HG03342 (cell line): ENCODE measurements around the gene TRAPPC2.
A peak's percentile ranks its signal among the peaks of the same experiment; 100 is the strongest.
"Not testable (repeated sequence)": the region's sequence is repeated elsewhere in the genome, so short reads cannot be mapped to it uniquely, and the experiment has no call there.

Source experiments
- ATAC-seq: cut with Tn5 transposase; IDR thresholded peaks from one replicate; pipeline ENCODE4 v1.9.1; 2021; ENCODE audit warnings: mild to moderate bottlenecking, moderate library complexity; ENCODE audit not compliant: unreplicated experiment

TRAPPC2 gene

GRCh38 chrX:13748486-13748885 lies 14.1 kb upstream of the TRAPPC2 start:
- no peak for ATAC-seq

- ATAC-seq = no peak
Measured at GRCh38 chrX:13747836-13748235, 13.4 kb upstream of the TRAPPC2 start.

- peak; percentile 95 for ATAC-seq
Measured at GRCh38 chrX:13742397-13743176, 8.2 kb upstream of the TRAPPC2 start.

- no peak for ATAC-seq
Measured at GRCh38 chrX:13741695-13742094, 7.3 kb upstream of the TRAPPC2 start.

DNA sequence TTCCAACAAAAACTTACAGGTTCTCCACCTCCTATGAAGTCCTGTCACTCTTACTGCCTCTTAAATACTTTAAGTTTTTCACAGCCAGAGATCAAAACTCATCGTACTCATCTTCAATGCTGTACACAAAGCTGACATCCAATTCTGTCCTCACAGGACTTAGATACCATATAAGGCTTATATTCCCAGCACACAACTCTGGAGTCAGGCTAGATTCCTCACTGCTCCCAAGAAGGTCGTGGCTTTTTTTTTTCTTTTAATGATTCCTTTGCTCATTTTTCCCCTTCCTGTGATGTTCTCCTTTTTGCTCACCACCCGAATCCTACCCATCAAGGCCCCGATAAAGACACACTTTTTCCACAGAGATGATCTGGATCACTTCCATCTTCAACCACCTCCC lies 914 bp downstream of the TRAPPC2 start:
- ATAC-seq = no peak

DNA sequence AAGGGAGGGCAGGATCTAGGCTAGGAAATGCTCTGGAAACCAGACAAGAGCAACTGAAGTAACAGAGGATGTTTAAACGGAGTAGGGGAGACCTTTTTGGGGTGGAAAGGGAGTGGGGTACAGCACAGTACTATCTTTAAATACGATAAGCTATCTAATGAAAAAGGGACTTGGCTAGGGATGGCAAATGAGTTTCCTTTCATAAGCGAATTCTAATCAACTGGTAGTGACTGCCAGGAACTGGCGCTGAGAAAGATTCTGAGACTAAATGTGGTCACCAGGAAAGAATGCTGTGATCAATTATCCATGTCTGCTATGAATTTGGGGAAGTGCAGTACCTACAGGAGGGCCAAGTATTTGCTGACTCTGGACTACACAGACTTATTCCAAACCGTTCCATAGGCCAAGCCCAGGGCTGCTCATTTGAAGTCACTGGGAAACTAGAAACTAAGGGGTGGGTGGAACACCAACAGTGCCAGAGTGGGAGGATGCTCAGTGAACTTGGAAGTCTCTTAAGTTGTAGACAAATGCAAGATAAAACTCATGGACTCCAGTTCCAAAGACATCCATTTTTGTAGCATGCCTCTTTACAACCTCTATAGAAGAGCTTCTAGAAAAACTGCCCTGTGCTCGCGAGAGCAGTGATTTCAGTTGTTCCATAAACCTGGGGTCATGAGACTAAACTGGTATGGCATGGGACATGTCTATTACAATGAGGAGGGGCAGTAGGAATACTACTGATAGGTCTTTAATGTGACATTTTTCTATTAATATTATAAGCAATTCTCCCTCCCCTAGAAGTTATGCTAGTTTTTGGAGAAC lies 2.0 kb downstream of the TRAPPC2 start:
- no peak for ATAC-seq

DNA sequence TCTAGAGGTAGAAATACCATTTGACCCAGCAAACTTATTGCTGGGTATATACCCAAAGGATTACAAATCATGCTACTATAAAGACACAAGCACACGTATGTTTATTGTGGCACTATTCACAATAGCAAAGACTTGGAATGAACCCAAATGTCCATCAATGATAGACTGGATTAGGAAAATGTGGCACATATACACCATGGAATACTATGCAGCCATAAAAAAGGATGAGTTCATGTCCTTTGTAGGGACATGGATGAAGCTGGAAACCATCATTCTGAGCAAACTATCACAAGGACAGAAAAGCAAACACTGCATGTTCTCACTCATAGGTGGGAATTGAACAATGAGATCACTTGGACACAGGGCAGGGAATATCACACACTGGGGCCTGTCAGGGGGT lies 3.9 kb downstream of the TRAPPC2 start:
- ATAC-seq = not testable (repeated sequence)

GRCh38 chrX:13726583-13726982 lies 7.8 kb downstream of the TRAPPC2 start:
- ATAC-seq = not testable (repeated sequence)

- not testable (repeated sequence) for ATAC-seq
Measured at GRCh38 chrX:13724878-13725277, 9.5 kb downstream of the TRAPPC2 start.

DNA sequence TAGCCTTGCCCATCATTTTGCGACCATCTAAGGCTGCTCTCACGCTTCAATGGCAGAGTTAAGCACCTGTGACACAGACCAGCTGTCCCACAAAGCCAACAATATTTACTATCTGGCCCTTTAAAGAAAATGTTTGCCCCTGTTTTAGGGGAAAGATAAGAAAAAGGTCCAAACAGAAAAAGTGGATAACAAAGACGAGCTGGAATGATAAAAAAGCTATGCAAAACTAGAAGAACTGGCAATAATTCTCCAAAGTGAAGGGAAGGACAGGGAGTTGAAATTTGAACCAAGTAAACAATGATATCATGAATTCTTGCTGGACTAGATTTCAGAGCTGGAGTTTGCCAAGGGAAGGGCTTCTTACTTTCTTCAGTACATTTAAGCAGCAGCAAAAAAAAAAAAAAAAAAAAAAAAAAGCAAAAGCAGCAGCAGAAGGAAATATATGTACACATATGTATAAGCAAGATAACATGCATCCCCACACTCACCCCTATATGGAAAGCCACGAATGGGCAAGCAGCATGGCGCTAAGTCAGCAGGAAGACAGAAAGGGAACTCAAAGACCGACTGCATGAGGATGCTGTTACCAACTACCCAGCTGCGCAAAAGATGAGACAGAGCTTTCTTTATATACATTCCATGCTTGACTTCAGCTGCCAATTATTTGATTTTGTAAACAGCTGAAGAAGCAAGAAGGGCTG lies 12.5 kb downstream of the TRAPPC2 start:
- ATAC-seq = no peak

- no peak for ATAC-seq
Measured at GRCh38 chrX:13721371-13721770, 13.0 kb downstream of the TRAPPC2 start.

- ATAC-seq = no peak
Measured at GRCh38 chrX:13719192-13719856, 15.1 kb downstream of the TRAPPC2 start.

DNA sequence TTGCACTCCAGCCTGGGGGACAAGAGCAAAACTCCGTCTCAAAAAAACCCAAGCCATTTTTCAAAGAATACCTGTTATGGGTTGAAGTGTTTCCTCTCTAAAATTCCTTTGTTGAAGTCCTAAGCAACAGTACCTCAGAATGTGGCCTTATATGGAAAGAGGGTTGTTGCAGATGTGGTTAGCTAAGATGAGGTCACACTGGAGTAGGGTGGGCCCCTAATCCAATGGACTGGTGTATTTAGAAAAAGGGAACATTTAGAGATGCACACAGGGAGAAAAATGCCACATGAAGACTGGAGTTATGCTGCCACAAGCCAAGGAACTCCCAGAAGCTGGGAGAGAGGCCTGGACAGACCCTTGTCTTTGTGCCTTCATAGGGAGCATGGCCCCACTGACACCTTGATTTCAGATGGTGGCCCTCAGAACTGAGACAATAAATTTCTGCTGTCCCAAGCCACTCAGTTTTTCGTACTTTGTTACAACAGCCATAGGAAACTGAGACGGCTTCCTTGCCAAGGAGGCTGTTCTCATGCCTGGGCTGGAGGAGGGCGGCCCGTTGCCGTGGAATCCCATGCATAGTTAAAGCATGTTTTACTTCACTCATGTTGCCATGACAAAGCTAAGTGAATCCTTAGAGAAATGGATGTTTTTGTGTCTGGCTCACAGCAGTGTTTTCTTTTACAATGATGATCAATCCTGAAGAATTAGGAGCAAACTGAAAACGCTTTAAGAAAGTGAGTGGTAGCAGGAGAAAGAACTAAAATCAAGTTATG lies 16.5 kb downstream of the TRAPPC2 start:
- ATAC-seq = no peak

DNA sequence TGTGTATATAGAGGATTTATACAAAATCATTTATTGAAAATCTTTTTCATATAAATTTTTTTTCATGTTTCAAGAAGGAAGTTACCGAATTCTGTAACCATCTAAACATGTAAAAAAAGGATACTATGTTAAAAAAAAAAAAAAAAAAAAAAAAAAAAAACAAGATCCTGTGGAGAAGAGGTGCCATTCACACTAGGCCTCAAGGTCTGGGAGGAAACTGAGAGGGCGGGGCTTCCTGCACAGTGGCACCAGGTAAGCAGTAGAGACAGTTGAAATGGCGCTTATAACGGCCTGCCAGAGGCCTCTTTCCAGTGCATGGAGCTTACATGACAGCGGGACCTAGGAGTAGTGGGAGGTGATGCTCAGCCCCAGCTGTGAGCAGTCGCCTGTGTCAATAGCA lies 17.5 kb downstream of the TRAPPC2 start:
- no peak for ATAC-seq

GRCh38 chrX:13716455-13716854 lies 18.0 kb downstream of the TRAPPC2 start:
- ATAC-seq = no peak

DNA sequence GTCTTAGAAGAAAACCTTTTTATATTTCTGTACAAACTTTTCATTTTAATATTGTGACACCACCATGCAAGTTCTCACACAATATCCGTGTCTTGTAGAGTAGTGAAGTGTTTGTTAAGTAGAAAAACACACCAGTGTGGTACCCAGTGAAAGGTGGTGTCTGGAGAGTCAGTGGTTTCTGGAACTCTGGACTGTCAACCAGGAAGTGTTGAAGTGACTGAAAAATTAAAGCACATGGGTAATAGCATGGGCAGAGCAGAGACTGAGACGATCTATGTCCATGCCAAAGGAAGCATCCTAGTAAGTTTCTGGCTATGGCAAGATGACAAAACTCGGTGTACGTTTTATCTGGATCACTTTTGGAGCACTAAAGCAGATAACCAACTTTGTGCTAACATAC lies 23.3 kb downstream of the TRAPPC2 start:
- no peak for ATAC-seq

DNA sequence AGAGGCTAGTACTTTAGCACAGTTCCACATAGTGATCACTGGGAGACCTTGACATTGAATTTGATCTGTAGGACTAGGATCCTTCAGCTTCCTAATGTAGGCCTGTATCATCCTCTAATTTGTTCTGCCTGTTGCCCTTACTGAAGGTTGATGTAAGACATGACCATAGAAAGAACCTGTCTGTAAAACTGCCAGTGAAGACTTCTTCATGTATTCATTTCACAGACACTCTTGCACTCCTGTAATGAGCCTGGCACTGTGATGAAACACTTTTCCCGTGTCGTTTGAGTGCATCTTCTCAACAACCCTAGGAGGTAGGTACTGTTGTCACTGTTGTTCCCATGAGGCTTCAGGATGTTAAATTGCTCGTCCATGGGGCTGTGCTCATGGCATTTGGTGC lies 30.8 kb downstream of the TRAPPC2 start:
- no peak for ATAC-seq

DNA sequence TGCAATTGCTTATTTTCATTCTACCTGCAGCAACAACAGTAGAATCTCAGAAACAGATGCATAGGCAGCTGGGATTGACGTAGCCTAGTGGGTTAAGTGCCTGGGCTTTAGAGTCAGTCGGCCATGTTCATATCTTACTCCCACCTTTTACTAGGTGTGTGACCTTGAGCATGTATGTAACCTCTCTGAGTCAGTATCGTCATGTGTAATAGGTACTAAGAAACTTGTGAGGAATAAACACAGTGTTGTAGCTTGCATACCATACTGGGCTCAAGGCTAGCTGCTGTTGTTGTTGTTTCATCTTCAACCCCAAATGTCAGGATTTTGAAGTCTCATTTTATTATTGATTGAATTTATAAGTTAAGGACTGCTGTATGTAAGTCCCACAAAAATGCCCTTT lies 31.3 kb downstream of the TRAPPC2 start:
- no peak for ATAC-seq

- no peak for ATAC-seq
Measured at GRCh38 chrX:13702111-13702789, 32.2 kb downstream of the TRAPPC2 start.

- ATAC-seq = no peak
Measured at GRCh38 chrX:13700380-13700779, 34.0 kb downstream of the TRAPPC2 start.
